H1 (cell line): ENCODE measurements around the gene TAC4. TPM values are rescaled to one million over a fixed set of nuclear protein-coding genes. Genes with fewer than 3 reads are reported as not detected.
A peak's percentile ranks its signal among the peaks of the same experiment; 100 is the strongest.

Source experiments
- CTCF ChIA-PET: fragments of 300-600 bp; sonication (Branson Sonifier 250); formaldehyde crosslinking; loops from one replicate; lab custom pipeline; 2021; ENCODE audit not compliant: partially characterized antibody; lab: Charles Lee
- POLR2A ChIA-PET: fragments of 300-600 bp; sonication (Branson Sonifier 250); formaldehyde crosslinking; loops from one replicate; lab custom pipeline; 2021; ENCODE audit warnings: inconsistent platforms; ENCODE audit not compliant: partially characterized antibody; lab: Charles Lee
- DNase-seq, 2 experiments: peaks; one replicate each; pipeline versions ENCODE4 v3.0.0 to v3.0.0-alpha.2; 2010 to 2022; ENCODE audit warnings: low spot score in 2 of 2, low read depth in 1 of 2, mixed read lengths in 1 of 2
- FAIRE-seq: peaks from 2 replicates; lab custom pipeline; 2011; peaks lifted over from hg19 to GRCh38; lab: Jason Lieb, UNC
- H2AFZ ChIP-seq: 2 replicates; pipeline ENCODE4 v1.8.1; 2012; ENCODE audit warnings: low read length, inconsistent platforms
- H2AK5ac ChIP-seq: 2 replicates; pipeline ENCODE4 v1.6.1; 2013; ENCODE audit warnings: low read depth, low read length
- H2BK120ac ChIP-seq: replicated peaks from 2 replicates; pipeline ENCODE3; 2013; ENCODE audit warnings: low read depth, low read length, inconsistent platforms
- H2BK12ac ChIP-seq: 2 replicates; pipeline ENCODE4 v1.6.1; 2013; ENCODE audit warnings: low read depth, low read length
- H2BK15ac ChIP-seq: 2 replicates; pipeline ENCODE4 v1.6.1; 2013; ENCODE audit warnings: low read length
- H2BK20ac ChIP-seq: 2 replicates; pipeline ENCODE4 v1.6.1; 2013; ENCODE audit warnings: low read length
- H2BK5ac ChIP-seq: 2 replicates; pipeline ENCODE4 v1.6.1; 2013; ENCODE audit warnings: low read depth, low read length
- H3K14ac ChIP-seq: 2 replicates; pipeline ENCODE4 v1.6.1; 2013; ENCODE audit warnings: inconsistent platforms; ENCODE audit not compliant: insufficient read length
- H3K18ac ChIP-seq: 2 replicates; pipeline ENCODE4 v1.6.1; 2013; ENCODE audit warnings: low read length; ENCODE audit errors: extremely low read depth
- H3K23ac ChIP-seq: 2 replicates; pipeline ENCODE4 v1.6.1; 2013; ENCODE audit warnings: inconsistent platforms; ENCODE audit not compliant: insufficient read length
- H3K23me2 ChIP-seq: 2 replicates; pipeline ENCODE4 v1.6.1; 2013; ENCODE audit warnings: low read depth, low read length
- H3K27ac ChIP-seq: 2 replicates; pipeline ENCODE4 v1.6.1; 2011; ENCODE audit warnings: low read depth, low read length, inconsistent platforms
- H3K27me3 ChIP-seq, 4 experiments: replicated peaks in 1 of 4; 1 replicate in 1 of 4; 2 replicates in 3 of 4; pipeline versions ENCODE4 v1.6.1 to v1.8.1; 2011 to 2013; ENCODE audit warnings: low read length in 3 of 4, mild to moderate bottlenecking in 3 of 4, inconsistent platforms in 2 of 4, mixed read lengths in 2 of 4, moderate library complexity in 1 of 4; ENCODE audit not compliant: control insufficient read depth in 3 of 4, insufficient read depth in 3 of 4; ENCODE audit errors: extremely low read depth in 1 of 4
- H3K36me3 ChIP-seq, 4 experiments: 2 replicates each; pipeline versions ENCODE4 v1.6.1 to v1.8.1; 2011 to 2013; ENCODE audit warnings: mild to moderate bottlenecking in 4 of 4, low read length in 3 of 4, moderate library complexity in 2 of 4, control low read depth in 1 of 4, inconsistent platforms in 1 of 4; ENCODE audit not compliant: insufficient read depth in 4 of 4, control insufficient read depth in 2 of 4
- H3K4ac ChIP-seq: replicated peaks from 2 replicates; pipeline ENCODE3; 2013; ENCODE audit warnings: low read length, low read depth, mixed read lengths, inconsistent platforms; ENCODE audit not compliant: insufficient read length
- H3K4me1 ChIP-seq, 4 experiments: replicated peaks in 1 of 4; 1 replicate in 1 of 4; 2 replicates in 3 of 4; pipeline versions ENCODE4 v1.6.1 to v1.8.1; 2011 to 2013; ENCODE audit warnings: low read length in 3 of 4, inconsistent platforms in 2 of 4, mixed read lengths in 1 of 4; ENCODE audit not compliant: insufficient read depth in 4 of 4, control insufficient read depth in 3 of 4
- H3K4me2 ChIP-seq, 2 experiments: 2 replicates each; pipeline versions ENCODE4 v1.6.1 to v1.8.1; 2011 to 2013; ENCODE audit warnings: low read depth in 2 of 2, low read length in 2 of 2, control low read depth in 1 of 2, inconsistent platforms in 1 of 2, mild to moderate bottlenecking in 1 of 2; ENCODE audit not compliant: insufficient read depth in 1 of 2
- H3K4me3 ChIP-seq, 4 experiments: fragments of 200-600, 300-600 bp in 1 of 4; sonication (generic), shearing (Covaris generic), sonication (Bioruptor Twin) in 1 of 4; 2 replicates each; pipeline versions ENCODE4 v1.5.1 to v1.8.1; 2011 to 2016; ENCODE audit warnings: low read length in 4 of 4, low read depth in 3 of 4, control low read depth in 2 of 4, inconsistent platforms in 2 of 4, mild to moderate bottlenecking in 2 of 4, mixed read lengths in 1 of 4, moderate library complexity in 1 of 4; ENCODE audit not compliant: insufficient read depth in 2 of 4; ENCODE audit errors: extremely low read depth in 1 of 4
- H3K56ac ChIP-seq: replicated peaks from 2 replicates; pipeline ENCODE3; 2013; ENCODE audit warnings: low read depth, mild to moderate bottlenecking, mixed read lengths, low read length, inconsistent platforms; ENCODE audit not compliant: insufficient read length
- H3K79me1 ChIP-seq: 2 replicates; pipeline ENCODE4 v1.6.1; 2013; ENCODE audit warnings: low read depth, low read length, control low read depth
- H3K79me2 ChIP-seq, 2 experiments: 2 replicates each; pipeline versions ENCODE4 v1.6.1 to v1.8.1; 2012 to 2013; ENCODE audit warnings: low read length in 2 of 2, mild to moderate bottlenecking in 2 of 2, inconsistent platforms in 1 of 2; ENCODE audit not compliant: insufficient read depth in 2 of 2, control insufficient read depth in 1 of 2
- H3K9ac ChIP-seq, 4 experiments: replicated peaks in 1 of 4; 1 replicate in 1 of 4; 2 replicates in 3 of 4; pipeline versions ENCODE4 v1.6.1 to v1.8.1; 2011 to 2013; ENCODE audit warnings: low read depth in 3 of 4, low read length in 3 of 4, control low read depth in 2 of 4, mild to moderate bottlenecking in 2 of 4, moderate library complexity in 2 of 4, inconsistent platforms in 1 of 4; ENCODE audit errors: extremely low read depth in 1 of 4
- H3K9me3 ChIP-seq, 2 experiments: 2 replicates each; pipeline versions ENCODE4 v1.6.1 to v1.8.1; 2012 to 2013; ENCODE audit warnings: mild to moderate bottlenecking in 2 of 2, moderate library complexity in 2 of 2, control low read depth in 1 of 2, inconsistent platforms in 1 of 2, low read depth in 1 of 2, low read length in 1 of 2, mixed read lengths in 1 of 2; ENCODE audit not compliant: insufficient read depth in 2 of 2
- H4K20me1 ChIP-seq, 2 experiments: replicated peaks in 1 of 2; 2 replicates each; pipeline versions ENCODE3 to v1.8.1; 2011 to 2013; ENCODE audit warnings: inconsistent platforms in 2 of 2, low read length in 2 of 2, mild to moderate bottlenecking in 1 of 2; ENCODE audit not compliant: insufficient read depth in 2 of 2, control insufficient read depth in 1 of 2
- H4K5ac ChIP-seq: 2 replicates; pipeline ENCODE4 v1.6.1; 2013; ENCODE audit warnings: low read length, low read depth, mixed read lengths, inconsistent platforms; ENCODE audit not compliant: insufficient read length
- H4K8ac ChIP-seq: 2 replicates; pipeline ENCODE4 v1.8.0; 2013; ENCODE audit warnings: mild to moderate bottlenecking, moderate library complexity, low read length, inconsistent platforms; ENCODE audit not compliant: insufficient read depth; ENCODE audit errors: extremely low read depth
- H4K91ac ChIP-seq: replicated peaks from 2 replicates; pipeline ENCODE3; 2013; ENCODE audit warnings: low read length, mixed read lengths, inconsistent platforms; ENCODE audit not compliant: insufficient read length
- CEBPB ChIP-seq: IDR thresholded peaks from 2 replicates; pipeline ENCODE4 v1.6.1; 2012; ENCODE audit warnings: low read depth, low read length
- CHD1 ChIP-seq: IDR thresholded peaks from 2 replicates; pipeline ENCODE4 v1.6.1; 2012; ENCODE audit warnings: low read depth, low read length, improper control_type of control experiment
- FOSL1 ChIP-seq: IDR thresholded peaks from 2 replicates; pipeline ENCODE4 v1.6.1; 2011; ENCODE audit warnings: mild to moderate bottlenecking, low read depth, low read length, moderate library complexity; ENCODE audit not compliant: insufficient read depth
- JUN ChIP-seq: IDR thresholded peaks from 2 replicates; pipeline ENCODE4 v1.6.1; 2011; ENCODE audit warnings: low read depth, mild to moderate bottlenecking, improper control_type of control experiment, low read length
- KDM1A ChIP-seq: fragments of 200-600, 300-600 bp; sonication (generic); IDR thresholded peaks from 2 replicates; pipeline ENCODE4 v1.7.1; 2016; ENCODE audit warnings: mild to moderate bottlenecking, low read length, borderline replicate concordance
- NRF1 ChIP-seq: IDR thresholded peaks from 2 replicates; pipeline ENCODE4 v1.6.1; 2011; ENCODE audit warnings: mild to moderate bottlenecking, low read depth, low read length, improper control_type of control experiment
- RBBP5 ChIP-seq: IDR thresholded peaks from 2 replicates; pipeline ENCODE4 v1.7.1; 2012; ENCODE audit warnings: low read depth, mild to moderate bottlenecking, inconsistent platforms, low read length, moderate library complexity, borderline replicate concordance
- YY1 ChIP-seq: IDR thresholded peaks from 2 replicates; pipeline ENCODE4 v1.6.1; 2011; ENCODE audit warnings: low read depth, mild to moderate bottlenecking, low read length
- WGBS, 2 experiments: shearing (Covaris generic) in 1 of 2; methylation state at CpG; one replicate each; pipeline versions ENCODE4 v1.1.6 to v1.1.7; 2013 to 2015; ENCODE audit warnings: low lambda C conversion rate in 2 of 2, mixed read lengths in 2 of 2, inconsistent platforms in 1 of 2, low coverage in 1 of 2, missing lambda C conversion rate in 1 of 2; ENCODE audit not compliant: insufficient replicate concordance in 2 of 2, insufficient coverage in 1 of 2, insufficient read length in 1 of 2; ENCODE audit errors: extremely low coverage in 1 of 2, missing lambda C conversion rate in 1 of 2; 5-methylcytosine and 5-hydroxymethylcytosine counted together
- polyA plus RNA-seq, 7 experiments: library from polyadenylated mRNA; depleted of rRNA in 3 of 7; stranded (reverse) in 5 of 7; unstranded in 2 of 7; fragments of >200 nt in 5 of 7; fragments of 200-250 nt in 2 of 7; gene quantifications; 1 replicate in 5 of 7; 2 replicates in 1 of 7; 4 replicates in 1 of 7; pipeline versions ENCODE4 v1.2.1 to v1.2.3, GENCODE V29; 2011 to 2013; ENCODE audit warnings: missing spikeins in 2 of 7, mixed read lengths in 2 of 7
- total RNA-seq: library from RNA; stranded (reverse); fragmentation: NEBNext Ultra II Directional; extraction: Animal tissue kit (Norgen Biotek cat#: 25700); gene quantifications from 2 replicates; pipeline ENCODE4 v1.2.1, GENCODE V29; 2021

Gene TAC4
- total and polyA plus RNA-seq, 2 of the 8 experiments (the other 6 are each of a cell fraction or from before 2014, with no cell fraction given): 0.15 TPM; not detected in 1

DNA sequence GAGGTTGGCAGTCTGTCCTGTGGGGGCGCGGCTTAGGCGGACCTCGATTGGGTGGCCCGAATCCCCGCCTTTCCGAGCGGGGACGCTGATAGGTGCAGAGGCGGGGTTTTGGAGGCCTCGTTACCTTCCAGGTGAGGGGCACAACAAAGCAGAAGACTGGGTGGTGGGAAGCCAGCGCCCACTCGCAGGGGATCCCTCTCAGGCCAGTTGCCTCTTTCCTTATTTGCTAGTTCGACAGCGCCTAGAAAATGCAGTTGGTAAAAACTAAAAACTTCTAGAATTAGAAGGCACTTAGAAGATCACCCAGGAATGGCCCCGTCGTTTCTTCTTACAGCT is 58.7 kb downstream of the TAC4 start:
- no peak for FAIRE-seq
- Histone ChIP-seq H2AFZ (no peak overlapping the region), H3K9me3 (no peaks in the 10 kb centered on the region)
- TF ChIP-seq CHD1 (no peak), JUN (no peak), FOSL1 (no peak), CEBPB (no peak), YY1 (no peak), NRF1 (no peak), RBBP5 (no peak), KDM1A (no peak)

More for the DNA sequence above, 58.7 kb downstream of the TAC4 start:
- Histone ChIP-seq H3K18ac (no peak overlapping the region), H3K9ac (no peak overlapping the region; a peak in 2 of 7 replicates), H4K8ac (no peak overlapping the region), H3K79me1 (peaks cover 3% of the 10 kb centered on the region), H2BK20ac (no peak overlapping the region), H3K4ac (no peak overlapping the region), H3K4me2 (peak overlapping the region; percentile 67 to 99), H3K56ac (no peak overlapping the region), H3K4me1 (peaks cover 0 to 10% (median 1%) of the 10 kb centered on the region in 4 experiments; a peak in 3 of 7 replicates), H4K91ac (no peak overlapping the region), H3K27ac (no peak overlapping the region), H3K36me3 (peaks cover 7 to 27% (median 17%) of the 10 kb centered on the region in 4 experiments; a peak in 7 of 8 replicates), H2AK5ac (no peak overlapping the region), H4K5ac (no peak overlapping the region), H2BK120ac (no peak overlapping the region), H3K27me3 (no peaks in the 10 kb centered on the region; a peak in 1 of 7 replicates), H3K79me2 (peaks cover 13 to 48% of the 10 kb centered on the region in 2 experiments), H3K14ac (no peak overlapping the region), H2BK5ac (no peak overlapping the region), H4K20me1 (peaks cover 2 to 9% of the 10 kb centered on the region in 2 experiments), H3K4me3 (peak overlapping the region; percentile 33 to 99 (median 56); a peak in 7 of 8 replicates), H2BK15ac (no peak overlapping the region), H3K23ac (no peak overlapping the region), H2BK12ac (no peak overlapping the region), H3K23me2 (peaks cover 5% of the 10 kb centered on the region; the same call in 1 of the 2 replicates)
- DNase-seq: no peak
- CTCF ChIA-PET: no interaction called here
- 11% methylated on average over 17 of the region's 17 CpGs; no CpG with 5 or more reads in 1 of the 2 experiments for WGBS, 2 experiments
- POLR2A ChIA-PET: interaction anchor here (1.2 to 4.6 kb wide), 11 partner anchors 9 to 208 kb away, joined by 3 to 37 read pairs (median 9); partner anchors contain the start of genes FAM117A, SLC35B1 and TAC4
